Endodermal cell (in vitro differentiated cells): Measurements from ENCODE around the gene ST7. TPM values are rescaled to one million over a fixed set of nuclear protein-coding genes. Genes with fewer than 3 reads are reported as not detected.

Experiments used
- DNase-seq: peaks from one replicate; pipeline ENCODE4 v3.0.0-alpha.2; 2017
- H3K27ac ChIP-seq: 2 replicates; pipeline ENCODE4 v1.5.1; 2013; ENCODE audit warnings: mild to moderate bottlenecking, low read depth, low read length, moderate library complexity
- H3K27me3 ChIP-seq: 2 replicates; pipeline ENCODE4 v1.6.1; 2013; ENCODE audit warnings: mild to moderate bottlenecking, low read length, moderate library complexity; ENCODE audit not compliant: insufficient read depth, control insufficient read depth, poor library complexity, severe bottlenecking
- H3K36me3 ChIP-seq: 2 replicates; pipeline ENCODE4 v1.7.0; 2013; ENCODE audit warnings: mild to moderate bottlenecking, low read length, moderate library complexity; ENCODE audit not compliant: control insufficient read depth, insufficient read depth
- H3K4me1 ChIP-seq: one replicate; pipeline ENCODE4 v1.7.0; 2013; ENCODE audit warnings: low read length; ENCODE audit not compliant: control insufficient read depth, insufficient read depth
- H3K4me3 ChIP-seq: 2 replicates; pipeline ENCODE4 v1.5.1; 2013; ENCODE audit warnings: mild to moderate bottlenecking, low read length, moderate library complexity
- H3K9ac ChIP-seq: 2 replicates; pipeline ENCODE4 v1.6.1; 2013; ENCODE audit warnings: mild to moderate bottlenecking, low read length, moderate library complexity; ENCODE audit not compliant: poor library complexity, severe bottlenecking; ENCODE audit errors: extremely low read depth
- H3K9me3 ChIP-seq: 2 replicates; pipeline ENCODE4 v1.6.1; 2013; ENCODE audit warnings: mild to moderate bottlenecking, low read length, moderate library complexity; ENCODE audit not compliant: control insufficient read depth
- H3K27ac Mint-ChIP-seq: 2 replicates; pipeline ENCODE4 v1.8.0; 2020; ENCODE audit warnings: mixed read lengths
- H3K27me3 Mint-ChIP-seq: 2 replicates; pipeline ENCODE4 v1.8.0; 2021; ENCODE audit warnings: mild to moderate bottlenecking, mixed read lengths; ENCODE audit not compliant: insufficient read depth
- H3K36me3 Mint-ChIP-seq: 2 replicates; pipeline ENCODE4 v1.8.0; 2020; ENCODE audit warnings: low read depth, mixed read lengths
- H3K4me1 Mint-ChIP-seq: 2 replicates; pipeline ENCODE4 v1.8.0; 2020; ENCODE audit warnings: mixed read lengths
- H3K4me3 Mint-ChIP-seq: 2 replicates; pipeline ENCODE4 v1.8.0; 2020; ENCODE audit warnings: mild to moderate bottlenecking, moderate library complexity, mixed read lengths
- H3K9me3 Mint-ChIP-seq: 2 replicates; pipeline ENCODE4 v1.8.0; 2020; ENCODE audit warnings: mild to moderate bottlenecking, mixed read lengths
- CTCF ChIP-seq: fragments of 200-600 bp; sonication (generic); conservative IDR thresholded peaks from 2 replicates; pipeline ENCODE4 v1.5.0; 2021; ENCODE audit warnings: antibody characterized with exemption, mild to moderate bottlenecking
- WGBS, 2 experiments: methylation state at CpG; one replicate each; pipeline versions ENCODE4 v1.1.5 to v1.1.7; 2013; ENCODE audit warnings: missing lambda C conversion rate in 2 of 2, mixed read lengths in 1 of 2; ENCODE audit not compliant: insufficient coverage in 1 of 2, insufficient read length in 1 of 2; 5-methylcytosine and 5-hydroxymethylcytosine counted together
- total RNA-seq, 2 donors: library from RNA; stranded (reverse); fragmentation: NEBNext Ultra II Directional in 1 of 2; extraction: Animal tissue kit (Norgen Biotek cat#: 25700) in 1 of 2; gene quantifications; 2 replicates in 1 of 2; 3 replicates in 1 of 2; pipeline ENCODE4 v1.2.1, GENCODE V29; 2021

ST7 gene
- total RNA-seq, 2 donors from 2014 or later: 6.4 to 8.9 TPM

GRCh38 chr7:117048114-117048866, 95.0 kb downstream of the ST7 start:
- no peak for TF ChIP-seq CTCF
- no peaks in the 10 kb centered on the region for H3K9me3 ChIP-seq
- no peak overlapping the region for H3K4me3 Mint-ChIP-seq
- no peaks in the 10 kb centered on the region for H3K27me3 ChIP-seq
- no peaks in the 10 kb centered on the region for H3K36me3 ChIP-seq
- 80 to 92% methylated on average over 1 to 4 of the region's 5 CpGs for WGBS, 2 experiments
- no peaks in the 10 kb centered on the region for H3K36me3 Mint-ChIP-seq
- H3K4me1 ChIP-seq: no peaks in the 10 kb centered on the region
- no peaks in the 10 kb centered on the region for H3K4me1 Mint-ChIP-seq
- H3K27me3 Mint-ChIP-seq: peaks cover 1% of the 10 kb centered on the region
- no peak for DNase-seq
- H3K4me3 ChIP-seq: no peak overlapping the region
- no peak overlapping the region for H3K27ac Mint-ChIP-seq
- H3K9ac ChIP-seq: no peak overlapping the region
- H3K9me3 Mint-ChIP-seq: peaks cover 5% of the 10 kb centered on the region
- no peak overlapping the region for H3K27ac ChIP-seq

GRCh38 chr7:117048882-117049281, 95.6 kb downstream of the ST7 start:
- no peak overlapping the region for H3K27ac Mint-ChIP-seq
- H3K27me3 ChIP-seq: no peaks in the 10 kb centered on the region
- WGBS, 2 experiments: 92 to 93% methylated on average over 3 of the region's 3 CpGs

GRCh38 chr7:117051808-117052207, 98.5 kb downstream of the ST7 start:
- Mint-ChIP-seq H3K27me3 (peaks cover 1% of the 10 kb centered on the region), H3K9me3 (peaks cover 5% of the 10 kb centered on the region), H3K4me3 (no peak overlapping the region), H3K36me3 (no peaks in the 10 kb centered on the region), H3K4me1 (peaks cover 3% of the 10 kb centered on the region), H3K27ac (no peak overlapping the region)
- DNase-seq: no peak
- WGBS, 2 experiments: 92% methylated on average over 1 of the region's 1 CpG; no CpG with 5 or more reads in 1 of the 2 experiments
- Histone ChIP-seq H3K4me3 (no peak overlapping the region), H3K36me3 (no peaks in the 10 kb centered on the region), H3K9ac (no peak overlapping the region), H3K4me1 (no peaks in the 10 kb centered on the region), H3K9me3 (no peaks in the 10 kb centered on the region), H3K27me3 (no peaks in the 10 kb centered on the region), H3K27ac (no peak overlapping the region)
- no peak for TF ChIP-seq CTCF

More at GRCh38 chr7:117048882-117049281, 95.6 kb downstream of the ST7 start:
- no peak overlapping the region for H3K9ac ChIP-seq
- H3K27me3 Mint-ChIP-seq: peaks cover 1% of the 10 kb centered on the region
- no peaks in the 10 kb centered on the region for H3K36me3 ChIP-seq
- H3K4me1 Mint-ChIP-seq: no peaks in the 10 kb centered on the region
- no peak overlapping the region for H3K4me3 Mint-ChIP-seq
- peaks cover 5% of the 10 kb centered on the region for H3K9me3 Mint-ChIP-seq
- H3K36me3 Mint-ChIP-seq: no peaks in the 10 kb centered on the region
- no peak for TF ChIP-seq CTCF
- H3K4me3 ChIP-seq: no peak overlapping the region
- no peaks in the 10 kb centered on the region for H3K9me3 ChIP-seq
- no peak for DNase-seq
- no peaks in the 10 kb centered on the region for H3K4me1 ChIP-seq
- H3K27ac ChIP-seq: no peak overlapping the region
